ENCODE results near the gene ACMSD.

Gene ACMSD

GRCh38 chr2:134946073-134946472 lies 107.7 kb downstream of the ACMSD start:
- no peak for DNase-seq (ENCODE audit: low read depth, low spot score)

GRCh38 chr2:134949981-134950708 lies 111.7 kb downstream of the ACMSD start:
- DNase-seq (ENCODE audit: low read depth, low spot score): no peak

- DNase-seq (ENCODE audit: low read depth, low spot score): no peak
Measured at GRCh38 chr2:134950886-134951285, 112.5 kb downstream of the ACMSD start.
